NCI-H146 treated with DMSO at 0.1 percent for 48 hours (cell line): ENCODE measurements around the gene LITAF.

Experiments
- DNase-seq: peaks from one replicate; lab custom pipeline; 2025; ENCODE audit not compliant: unreplicated experiment; lab: John Stamatoyannopoulos, UW

LITAF gene

GRCh38 chr16:11497851-11498289 is 88.8 kb downstream of the LITAF start:
- DNase-seq = no peak
